ENCODE data around the gene PLXNC1.

Gene PLXNC1

DNA sequence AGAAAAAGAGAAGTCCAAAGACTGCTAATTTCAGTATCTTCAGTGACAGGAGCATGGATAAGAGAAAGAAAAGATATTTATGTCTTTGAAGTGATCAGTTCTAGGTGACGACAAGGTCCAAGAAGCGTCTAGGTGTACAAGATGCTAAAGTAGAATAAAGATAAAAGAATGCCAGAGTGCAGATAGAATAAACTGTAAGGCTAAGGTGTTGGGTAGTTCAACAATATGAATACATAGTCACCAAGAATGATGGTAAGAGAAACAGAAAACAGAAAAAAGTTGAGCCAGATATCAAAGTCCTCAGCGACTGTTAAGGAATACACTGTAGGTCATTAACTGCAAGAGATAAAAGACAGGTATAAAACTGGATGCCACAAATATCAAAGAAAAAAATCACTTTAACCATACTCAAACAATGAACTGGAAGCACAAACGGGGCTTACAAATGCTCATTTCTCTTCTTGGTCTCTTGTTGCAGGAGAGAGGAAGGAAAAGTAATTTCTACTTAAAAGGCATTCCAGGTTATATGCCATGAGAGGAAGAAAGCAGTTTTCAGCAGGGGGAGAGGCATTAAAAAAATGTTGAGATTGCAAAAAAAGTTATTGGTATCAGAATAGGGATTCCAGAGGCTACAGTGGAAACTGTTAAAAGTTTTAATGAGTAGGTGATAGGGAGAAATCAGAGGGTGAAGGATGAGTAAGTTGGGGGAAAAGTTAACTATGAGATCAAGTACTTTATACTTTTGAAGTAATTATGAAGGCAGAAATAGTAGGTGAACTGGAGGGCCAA lies 189.8 kb downstream of the PLXNC1 start:
- no peaks in the 10 kb centered on the region for H3K36me3 ChIP-seq (ENCODE audit: control insufficient read depth in 5 of 5, insufficient read depth in 5 of 5, low read length in 5 of 5)

DNA sequence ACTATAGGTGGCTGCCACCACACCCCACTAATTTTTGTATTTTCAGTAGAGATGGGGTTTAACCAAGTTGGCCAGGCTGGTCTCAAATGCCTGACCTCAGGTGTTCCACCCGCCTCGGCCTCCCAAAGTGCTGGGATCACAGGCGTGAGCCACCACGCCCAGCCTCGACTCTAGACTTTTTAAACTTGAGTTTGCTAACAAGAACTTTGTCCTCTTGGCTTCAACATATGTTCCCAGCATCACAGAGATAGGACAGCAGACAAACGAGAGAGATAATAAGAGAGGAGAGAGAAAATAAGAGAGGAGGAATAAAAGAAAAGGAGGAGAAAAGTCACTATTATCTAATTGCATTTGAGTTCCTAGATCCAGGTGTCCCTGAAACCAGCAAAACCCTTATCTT lies 192.2 kb downstream of the PLXNC1 start:
- peaks cover 0 to 7% (median 2%) of the 10 kb centered on the region in 5 donors for H3K36me3 ChIP-seq (ENCODE audit: control insufficient read depth in 5 of 5, insufficient read depth in 5 of 5, low read length in 5 of 5)
- no peaks in the 10 kb centered on the region for H3K27me3 ChIP-seq (ENCODE audit: control insufficient read depth in 5 of 5, insufficient read depth in 4 of 5, low read length in 5 of 5)
- no peak overlapping the region for H3K4me3 ChIP-seq (ENCODE audit: low read depth in 1 of 5, low read length in 5 of 5)
- H3K27ac ChIP-seq (ENCODE audit: low read depth, low read length): no peak overlapping the region
- peaks cover 0 to 3% (median 0%) of the 10 kb centered on the region in 5 donors for H3K9me3 ChIP-seq (ENCODE audit: control insufficient read depth in 5 of 5, low read length in 5 of 5)
- H3K9ac ChIP-seq (ENCODE audit: low read length in 5 of 5): no peak overlapping the region
- H3K4me1 ChIP-seq (ENCODE audit: control insufficient read depth in 5 of 5, insufficient read depth in 5 of 5, low read length in 5 of 5): no peaks in the 10 kb centered on the region

More for the DNA sequence above, 189.8 kb downstream of the PLXNC1 start:
- Histone ChIP-seq H3K4me3 (ENCODE audit: low read depth in 1 of 5, low read length in 5 of 5) (no peak overlapping the region), H3K4me1 (ENCODE audit: control insufficient read depth in 5 of 5, insufficient read depth in 5 of 5, low read length in 5 of 5) (no peaks in the 10 kb centered on the region), H3K27ac (ENCODE audit: low read depth, low read length) (no peak overlapping the region), H3K9me3 (ENCODE audit: control insufficient read depth in 5 of 5, low read length in 5 of 5) (no peaks in the 10 kb centered on the region), H3K27me3 (ENCODE audit: control insufficient read depth in 5 of 5, insufficient read depth in 4 of 5, low read length in 5 of 5) (no peaks in the 10 kb centered on the region), H3K9ac (ENCODE audit: low read length in 5 of 5) (no peak overlapping the region)

DNA sequence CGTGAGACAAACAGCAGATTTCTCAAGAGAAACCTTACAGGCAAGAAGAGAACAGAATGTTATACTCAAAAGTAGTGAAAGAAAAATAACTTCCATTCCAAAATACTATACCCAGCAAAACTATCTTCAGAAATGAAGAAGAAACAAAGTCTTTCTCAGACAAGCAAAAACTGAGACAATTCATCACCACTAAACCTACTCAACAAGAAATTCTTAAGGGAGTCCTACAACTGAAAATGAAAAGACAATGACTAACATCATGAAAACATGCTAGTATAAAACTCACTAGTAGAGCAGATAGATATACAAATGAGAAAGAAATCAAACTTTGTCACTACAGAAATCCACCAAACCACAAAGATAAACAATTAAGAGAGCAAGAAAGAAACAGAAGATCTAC lies 204.8 kb downstream of the PLXNC1 start:
- no peak overlapping the region for H3K9ac ChIP-seq (ENCODE audit: low read length in 5 of 5)
- no peak overlapping the region for H3K27ac ChIP-seq (ENCODE audit: low read depth, low read length)
- peak overlapping the region in 1 of 5 donors; percentile 12 for H3K4me3 ChIP-seq (ENCODE audit: low read depth in 1 of 5, low read length in 5 of 5)
- no peaks in the 10 kb centered on the region for H3K27me3 ChIP-seq (ENCODE audit: control insufficient read depth in 5 of 5, insufficient read depth in 4 of 5, low read length in 5 of 5)
- H3K36me3 ChIP-seq (ENCODE audit: control insufficient read depth in 5 of 5, insufficient read depth in 5 of 5, low read length in 5 of 5): peaks cover 0 to 17% (median 8%) of the 10 kb centered on the region in 5 donors
- no peaks in the 10 kb centered on the region for H3K4me1 ChIP-seq (ENCODE audit: control insufficient read depth in 5 of 5, insufficient read depth in 5 of 5, low read length in 5 of 5)
- peaks cover 20 to 46% (median 32%) of the 10 kb centered on the region in 5 donors for H3K9me3 ChIP-seq (ENCODE audit: control insufficient read depth in 5 of 5, low read length in 5 of 5)

All from subcutaneous abdominal adipose tissue (tissue), 5 donors.